H1 (cell line): ENCODE data around the gene LRRC23. TPM values are rescaled to one million over a fixed set of nuclear protein-coding genes. Genes with fewer than 3 reads are reported as not detected.

Experiments
- CTCF ChIA-PET: fragments of 300-600 bp; sonication (Branson Sonifier 250); formaldehyde crosslinking; loops from one replicate; lab custom pipeline; 2021; ENCODE audit not compliant: partially characterized antibody; lab: Charles Lee
- POLR2A ChIA-PET: fragments of 300-600 bp; sonication (Branson Sonifier 250); formaldehyde crosslinking; loops from one replicate; lab custom pipeline; 2021; ENCODE audit warnings: inconsistent platforms; ENCODE audit not compliant: partially characterized antibody; lab: Charles Lee
- DNase-seq, 2 experiments: peaks; one replicate each; pipeline versions ENCODE4 v3.0.0 to v3.0.0-alpha.2; 2010 to 2022; ENCODE audit warnings: low spot score in 2 of 2, low read depth in 1 of 2, mixed read lengths in 1 of 2
- FAIRE-seq: peaks from 2 replicates; lab custom pipeline; 2011; peaks lifted over from hg19 to GRCh38; lab: Jason Lieb, UNC
- H2AFZ ChIP-seq: 2 replicates; pipeline ENCODE4 v1.8.1; 2012; ENCODE audit warnings: low read length, inconsistent platforms
- H2AK5ac ChIP-seq: 2 replicates; pipeline ENCODE4 v1.6.1; 2013; ENCODE audit warnings: low read depth, low read length
- H2BK120ac ChIP-seq: replicated peaks from 2 replicates; pipeline ENCODE3; 2013; ENCODE audit warnings: low read depth, low read length, inconsistent platforms
- H2BK12ac ChIP-seq: 2 replicates; pipeline ENCODE4 v1.6.1; 2013; ENCODE audit warnings: low read depth, low read length
- H2BK15ac ChIP-seq: 2 replicates; pipeline ENCODE4 v1.6.1; 2013; ENCODE audit warnings: low read length
- H2BK20ac ChIP-seq: 2 replicates; pipeline ENCODE4 v1.6.1; 2013; ENCODE audit warnings: low read length
- H2BK5ac ChIP-seq: 2 replicates; pipeline ENCODE4 v1.6.1; 2013; ENCODE audit warnings: low read depth, low read length
- H3K14ac ChIP-seq: 2 replicates; pipeline ENCODE4 v1.6.1; 2013; ENCODE audit warnings: inconsistent platforms; ENCODE audit not compliant: insufficient read length
- H3K18ac ChIP-seq: 2 replicates; pipeline ENCODE4 v1.6.1; 2013; ENCODE audit warnings: low read length; ENCODE audit errors: extremely low read depth
- H3K23ac ChIP-seq: 2 replicates; pipeline ENCODE4 v1.6.1; 2013; ENCODE audit warnings: inconsistent platforms; ENCODE audit not compliant: insufficient read length
- H3K23me2 ChIP-seq: 2 replicates; pipeline ENCODE4 v1.6.1; 2013; ENCODE audit warnings: low read depth, low read length
- H3K27ac ChIP-seq: 2 replicates; pipeline ENCODE4 v1.6.1; 2011; ENCODE audit warnings: low read depth, low read length, inconsistent platforms
- H3K27me3 ChIP-seq, 4 experiments: replicated peaks in 1 of 4; 1 replicate in 1 of 4; 2 replicates in 3 of 4; pipeline versions ENCODE4 v1.6.1 to v1.8.1; 2011 to 2013; ENCODE audit warnings: low read length in 3 of 4, mild to moderate bottlenecking in 3 of 4, inconsistent platforms in 2 of 4, mixed read lengths in 2 of 4, moderate library complexity in 1 of 4; ENCODE audit not compliant: control insufficient read depth in 3 of 4, insufficient read depth in 3 of 4; ENCODE audit errors: extremely low read depth in 1 of 4
- H3K36me3 ChIP-seq, 4 experiments: 2 replicates each; pipeline versions ENCODE4 v1.6.1 to v1.8.1; 2011 to 2013; ENCODE audit warnings: mild to moderate bottlenecking in 4 of 4, low read length in 3 of 4, moderate library complexity in 2 of 4, control low read depth in 1 of 4, inconsistent platforms in 1 of 4; ENCODE audit not compliant: insufficient read depth in 4 of 4, control insufficient read depth in 2 of 4
- H3K4ac ChIP-seq: replicated peaks from 2 replicates; pipeline ENCODE3; 2013; ENCODE audit warnings: low read length, low read depth, mixed read lengths, inconsistent platforms; ENCODE audit not compliant: insufficient read length
- H3K4me1 ChIP-seq, 4 experiments: replicated peaks in 1 of 4; 1 replicate in 1 of 4; 2 replicates in 3 of 4; pipeline versions ENCODE4 v1.6.1 to v1.8.1; 2011 to 2013; ENCODE audit warnings: low read length in 3 of 4, inconsistent platforms in 2 of 4, mixed read lengths in 1 of 4; ENCODE audit not compliant: insufficient read depth in 4 of 4, control insufficient read depth in 3 of 4
- H3K4me2 ChIP-seq, 2 experiments: 2 replicates each; pipeline versions ENCODE4 v1.6.1 to v1.8.1; 2011 to 2013; ENCODE audit warnings: low read depth in 2 of 2, low read length in 2 of 2, control low read depth in 1 of 2, inconsistent platforms in 1 of 2, mild to moderate bottlenecking in 1 of 2; ENCODE audit not compliant: insufficient read depth in 1 of 2
- H3K4me3 ChIP-seq, 4 experiments: fragments of 200-600, 300-600 bp in 1 of 4; sonication (generic), shearing (Covaris generic), sonication (Bioruptor Twin) in 1 of 4; 2 replicates each; pipeline versions ENCODE4 v1.5.1 to v1.8.1; 2011 to 2016; ENCODE audit warnings: low read length in 4 of 4, low read depth in 3 of 4, control low read depth in 2 of 4, inconsistent platforms in 2 of 4, mild to moderate bottlenecking in 2 of 4, mixed read lengths in 1 of 4, moderate library complexity in 1 of 4; ENCODE audit not compliant: insufficient read depth in 2 of 4; ENCODE audit errors: extremely low read depth in 1 of 4
- H3K56ac ChIP-seq: replicated peaks from 2 replicates; pipeline ENCODE3; 2013; ENCODE audit warnings: low read depth, mild to moderate bottlenecking, mixed read lengths, low read length, inconsistent platforms; ENCODE audit not compliant: insufficient read length
- H3K79me1 ChIP-seq: 2 replicates; pipeline ENCODE4 v1.6.1; 2013; ENCODE audit warnings: low read depth, low read length, control low read depth
- H3K79me2 ChIP-seq, 2 experiments: 2 replicates each; pipeline versions ENCODE4 v1.6.1 to v1.8.1; 2012 to 2013; ENCODE audit warnings: low read length in 2 of 2, mild to moderate bottlenecking in 2 of 2, inconsistent platforms in 1 of 2; ENCODE audit not compliant: insufficient read depth in 2 of 2, control insufficient read depth in 1 of 2
- H3K9ac ChIP-seq, 4 experiments: replicated peaks in 1 of 4; 1 replicate in 1 of 4; 2 replicates in 3 of 4; pipeline versions ENCODE4 v1.6.1 to v1.8.1; 2011 to 2013; ENCODE audit warnings: low read depth in 3 of 4, low read length in 3 of 4, control low read depth in 2 of 4, mild to moderate bottlenecking in 2 of 4, moderate library complexity in 2 of 4, inconsistent platforms in 1 of 4; ENCODE audit errors: extremely low read depth in 1 of 4
- H3K9me3 ChIP-seq, 2 experiments: 2 replicates each; pipeline versions ENCODE4 v1.6.1 to v1.8.1; 2012 to 2013; ENCODE audit warnings: mild to moderate bottlenecking in 2 of 2, moderate library complexity in 2 of 2, control low read depth in 1 of 2, inconsistent platforms in 1 of 2, low read depth in 1 of 2, low read length in 1 of 2, mixed read lengths in 1 of 2; ENCODE audit not compliant: insufficient read depth in 2 of 2
- H4K20me1 ChIP-seq, 2 experiments: replicated peaks in 1 of 2; 2 replicates each; pipeline versions ENCODE3 to v1.8.1; 2011 to 2013; ENCODE audit warnings: inconsistent platforms in 2 of 2, low read length in 2 of 2, mild to moderate bottlenecking in 1 of 2; ENCODE audit not compliant: insufficient read depth in 2 of 2, control insufficient read depth in 1 of 2
- H4K5ac ChIP-seq: 2 replicates; pipeline ENCODE4 v1.6.1; 2013; ENCODE audit warnings: low read length, low read depth, mixed read lengths, inconsistent platforms; ENCODE audit not compliant: insufficient read length
- H4K8ac ChIP-seq: 2 replicates; pipeline ENCODE4 v1.8.0; 2013; ENCODE audit warnings: mild to moderate bottlenecking, moderate library complexity, low read length, inconsistent platforms; ENCODE audit not compliant: insufficient read depth; ENCODE audit errors: extremely low read depth
- H4K91ac ChIP-seq: replicated peaks from 2 replicates; pipeline ENCODE3; 2013; ENCODE audit warnings: low read length, mixed read lengths, inconsistent platforms; ENCODE audit not compliant: insufficient read length
- SP4 ChIP-seq: IDR thresholded peaks from 2 replicates; pipeline ENCODE4 v1.6.1; 2012; ENCODE audit warnings: low read length, inconsistent platforms
- WGBS, 2 experiments: shearing (Covaris generic) in 1 of 2; methylation state at CpG; one replicate each; pipeline versions ENCODE4 v1.1.6 to v1.1.7; 2013 to 2015; ENCODE audit warnings: low lambda C conversion rate in 2 of 2, mixed read lengths in 2 of 2, inconsistent platforms in 1 of 2, low coverage in 1 of 2, missing lambda C conversion rate in 1 of 2; ENCODE audit not compliant: insufficient replicate concordance in 2 of 2, insufficient coverage in 1 of 2, insufficient read length in 1 of 2; ENCODE audit errors: extremely low coverage in 1 of 2, missing lambda C conversion rate in 1 of 2; 5-methylcytosine and 5-hydroxymethylcytosine counted together
- polyA plus RNA-seq, 7 experiments: library from polyadenylated mRNA; depleted of rRNA in 3 of 7; stranded (reverse) in 5 of 7; unstranded in 2 of 7; fragments of >200 nt in 5 of 7; fragments of 200-250 nt in 2 of 7; gene quantifications; 1 replicate in 5 of 7; 2 replicates in 1 of 7; 4 replicates in 1 of 7; pipeline versions ENCODE4 v1.2.1 to v1.2.3, GENCODE V29; 2011 to 2013; ENCODE audit warnings: missing spikeins in 2 of 7, mixed read lengths in 2 of 7
- total RNA-seq: library from RNA; stranded (reverse); fragmentation: NEBNext Ultra II Directional; extraction: Animal tissue kit (Norgen Biotek cat#: 25700); gene quantifications from 2 replicates; pipeline ENCODE4 v1.2.1, GENCODE V29; 2021

LRRC23 gene
- total and polyA plus RNA-seq, 2 of the 8 experiments (the other 6 are each of a cell fraction or from before 2014, with no cell fraction given), result 2.5 to 3.6 TPM

DNA sequence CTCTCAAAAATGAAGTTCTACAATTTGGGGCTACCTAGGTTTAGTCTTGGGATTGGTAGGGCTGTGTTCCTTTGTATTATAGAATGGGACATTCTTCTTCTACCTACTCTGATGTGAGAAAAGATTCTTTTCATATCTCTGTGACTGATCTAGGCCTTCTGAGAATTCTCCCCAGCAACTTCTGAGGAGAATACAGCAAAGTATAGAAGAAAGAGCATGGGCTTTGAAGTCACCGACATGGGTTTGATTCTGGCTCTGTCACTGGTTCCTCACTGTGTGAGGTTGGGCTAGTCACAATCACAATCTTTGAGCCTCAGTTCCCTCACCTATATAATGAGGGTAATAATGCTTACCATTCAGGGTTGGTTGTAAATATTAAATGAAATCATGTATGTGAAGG, 28.1 kb downstream of the LRRC23 start:
- no peak overlapping the region for H2BK12ac ChIP-seq
- no peak overlapping the region for H3K4me2 ChIP-seq
- H3K79me2 ChIP-seq, result peaks cover 27 to 39% of the 10 kb centered on the region in 2 experiments
- H3K27ac ChIP-seq, result no peak overlapping the region
- peaks cover 17% of the 10 kb centered on the region for H3K79me1 ChIP-seq
- 93% methylated on average over 1 of the region's 1 CpG; no CpG with 5 or more reads in 1 of the 2 experiments for WGBS, 2 experiments
- no peak overlapping the region for H3K9ac ChIP-seq
- H3K4me3 ChIP-seq, result no peak overlapping the region
- no peak overlapping the region for H2AFZ ChIP-seq
- peaks cover 8 to 33% (median 22%) of the 10 kb centered on the region in 4 experiments; a peak in 7 of 8 replicates for H3K36me3 ChIP-seq
- CTCF ChIA-PET, result interaction anchor here (1.0 to 20.2 kb wide), 5 partner anchors 7 to 63 kb away, joined by 3 to 253 read pairs (median 4); partner anchors contain the start of genes ATN1, SPSB2 and TPI1
- FAIRE-seq (no peak), DNase-seq (no peak)
- no peak overlapping the region for H3K18ac ChIP-seq
- H3K27me3 ChIP-seq, result no peaks in the 10 kb centered on the region
- H3K9me3 ChIP-seq, result no peaks in the 10 kb centered on the region
- no peak overlapping the region for H4K5ac ChIP-seq
- H3K23me2 ChIP-seq, result peaks cover 15% of the 10 kb centered on the region; the same call in 1 of the 2 replicates
- no peak overlapping the region for H3K4ac ChIP-seq
- H3K23ac ChIP-seq, result no peak overlapping the region
- H4K8ac ChIP-seq, result no peak overlapping the region
- no peak overlapping the region for H4K91ac ChIP-seq
- no peak overlapping the region for H2AK5ac ChIP-seq
- POLR2A ChIA-PET, result interaction anchor here (1.0 to 44.0 kb wide), 5 partner anchors 9 to 187 kb away, joined by 4 to 1596 read pairs (median 1027); partner anchors contain the start of genes ATN1, C12orf57, EMG1 and ENO2
- peaks cover 0 to 7% (median 4%) of the 10 kb centered on the region in 4 experiments; a peak in 5 of 7 replicates for H3K4me1 ChIP-seq
- no peak overlapping the region for H2BK15ac ChIP-seq
- peaks cover 17 to 24% of the 10 kb centered on the region in 2 experiments for H4K20me1 ChIP-seq
- H2BK5ac ChIP-seq, result no peak overlapping the region
- no peak overlapping the region for H2BK120ac ChIP-seq
- no peak overlapping the region for H3K56ac ChIP-seq
- H2BK20ac ChIP-seq, result no peak overlapping the region
- H3K14ac ChIP-seq, result no peak overlapping the region
- TF ChIP-seq SP4, result no peak
